ENCODE data around the gene ABCB7.
"Not testable (repeated sequence)": the region's sequence is repeated elsewhere in the genome, so short reads cannot be mapped to it uniquely, and the experiment has no call there.

The ABCB7 gene

GRCh38 chrX:75051047-75051446 lies 105.0 kb downstream of the ABCB7 start:
- DNase-seq (ENCODE audit: low read depth) = no peak
- TF ChIP-seq, protein P1, sequence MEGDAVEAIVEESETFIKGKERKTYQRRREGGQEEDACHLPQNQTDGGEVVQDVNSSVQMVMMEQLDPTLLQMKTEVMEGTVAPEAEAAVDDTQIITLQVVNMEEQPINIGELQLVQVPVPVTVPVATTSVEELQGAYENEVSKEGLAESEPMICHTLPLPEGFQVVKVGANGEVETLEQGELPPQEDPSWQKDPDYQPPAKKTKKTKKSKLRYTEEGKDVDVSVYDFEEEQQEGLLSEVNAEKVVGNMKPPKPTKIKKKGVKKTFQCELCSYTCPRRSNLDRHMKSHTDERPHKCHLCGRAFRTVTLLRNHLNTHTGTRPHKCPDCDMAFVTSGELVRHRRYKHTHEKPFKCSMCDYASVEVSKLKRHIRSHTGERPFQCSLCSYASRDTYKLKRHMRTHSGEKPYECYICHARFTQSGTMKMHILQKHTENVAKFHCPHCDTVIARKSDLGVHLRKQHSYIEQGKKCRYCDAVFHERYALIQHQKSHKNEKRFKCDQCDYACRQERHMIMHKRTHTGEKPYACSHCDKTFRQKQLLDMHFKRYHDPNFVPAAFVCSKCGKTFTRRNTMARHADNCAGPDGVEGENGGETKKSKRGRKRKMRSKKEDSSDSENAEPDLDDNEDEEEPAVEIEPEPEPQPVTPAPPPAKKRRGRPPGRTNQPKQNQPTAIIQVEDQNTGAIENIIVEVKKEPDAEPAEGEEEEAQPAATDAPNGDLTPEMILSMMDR (IDR thresholded peaks at IDR 0.05; ENCODE audit: control insufficient read depth, extremely low read depth, insufficient read depth) = no peak
- H3K4me3 ChIP-seq (ENCODE audit: low read depth, low read length) = no peak overlapping the region

GRCh38 chrX:75045369-75045768 lies 110.7 kb downstream of the ABCB7 start:
- TF ChIP-seq, protein P1 (IDR thresholded peaks at IDR 0.05; ENCODE audit: control insufficient read depth, extremely low read depth, insufficient read depth) = no peak

DNA sequence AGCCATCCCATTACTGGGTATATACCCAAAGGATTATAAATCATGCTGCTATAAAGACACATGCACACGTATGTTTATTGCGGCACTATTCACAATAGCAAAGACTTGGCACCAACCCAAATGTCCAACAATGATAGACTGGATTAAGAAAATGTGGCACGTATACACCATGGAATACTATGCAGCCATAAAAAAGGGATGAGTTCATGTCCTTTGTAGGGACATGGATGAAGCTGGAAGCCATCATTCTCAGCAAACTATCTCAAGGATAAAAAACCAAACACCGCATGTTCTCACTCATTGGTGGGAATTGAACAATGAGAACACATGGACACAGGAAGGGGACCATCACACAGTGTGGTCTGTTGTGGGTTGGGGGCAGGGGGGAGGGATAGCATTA lies 111.9 kb downstream of the ABCB7 start:
- not testable (repeated sequence) for H3K4me3 ChIP-seq (ENCODE audit: low read depth, low read length); DNase-seq (ENCODE audit: low read depth)

More at GRCh38 chrX:75045369-75045768, 110.7 kb downstream of the ABCB7 start:
- DNase-seq (ENCODE audit: low read depth) = no peak
- no peak overlapping the region for H3K4me3 ChIP-seq (ENCODE audit: low read depth, low read length)

GRCh38 chrX:75038925-75039324 lies 117.2 kb downstream of the ABCB7 start:
- H3K4me3 ChIP-seq (ENCODE audit: low read depth, low read length) = no peak overlapping the region
- TF ChIP-seq, protein P1 (IDR thresholded peaks at IDR 0.05; ENCODE audit: control insufficient read depth, extremely low read depth, insufficient read depth) = peak; percentile 46
- peak; percentile 3 for DNase-seq (ENCODE audit: low read depth)

Data from LNCaP clone FGC (cell line).